HL-60 (cell line): ENCODE data around the gene NAA11.

Experiments used
- DNase-seq, 2 experiments: peaks; one replicate each; pipeline ENCODE4 v3.0.0-alpha.2; 2010 to 2020; ENCODE audit warnings: low read depth in 1 of 2, low spot score in 1 of 2
- H3K27ac ChIP-seq: fragments of 250-450 bp; sonication (Bioruptor Pico); replicated peaks from 2 replicates; pipeline ENCODE4 v1.5.1; 2020; ENCODE audit warnings: mild to moderate bottlenecking, moderate library complexity
- H3K27me3 ChIP-seq: fragments of 250-450 bp; sonication (Bioruptor Pico); 2 replicates; pipeline ENCODE4 v1.5.1; 2021; ENCODE audit warnings: mild to moderate bottlenecking, moderate library complexity; ENCODE audit not compliant: insufficient read depth, poor library complexity, severe bottlenecking
- H3K4me3 ChIP-seq: replicated peaks from 2 replicates; pipeline ENCODE4 v1.5.1; 2011; ENCODE audit warnings: mild to moderate bottlenecking, control low read depth, low read length; ENCODE audit not compliant: insufficient read depth
- CTCF ChIP-seq: IDR thresholded peaks from one replicate; pipeline ENCODE4 v1.5.1; 2011; ENCODE audit warnings: low read length, control low read depth, inconsistent platforms; ENCODE audit not compliant: insufficient read depth
- GABPA ChIP-seq: IDR thresholded peaks from 2 replicates; pipeline ENCODE4 v1.6.1; 2012; ENCODE audit warnings: low read depth
- POLR2AphosphoS5 ChIP-seq: IDR thresholded peaks from 2 replicates; pipeline ENCODE4 v1.6.1; 2012; ENCODE audit warnings: low read depth
- SPI1 ChIP-seq: IDR thresholded peaks from 2 replicates; pipeline ENCODE4 v1.6.1; 2012; ENCODE audit warnings: low read depth, mild to moderate bottlenecking, borderline replicate concordance
- TF ChIP-seq, protein P1 (sequence below): IDR thresholded peaks from 2 replicates; pipeline ENCODE4 v1.6.1; 2012; ENCODE audit warnings: low read depth; ENCODE audit not compliant: insufficient replicate concordance

NAA11 gene

GRCh38 chr4:79317711-79318110 is 8.2 kb downstream of the NAA11 start:
- Histone ChIP-seq H3K27me3 (no peaks in the 10 kb centered on the region), H3K4me3 (no peak overlapping the region), H3K27ac (no peak overlapping the region)
- TF ChIP-seq, protein P1, sequence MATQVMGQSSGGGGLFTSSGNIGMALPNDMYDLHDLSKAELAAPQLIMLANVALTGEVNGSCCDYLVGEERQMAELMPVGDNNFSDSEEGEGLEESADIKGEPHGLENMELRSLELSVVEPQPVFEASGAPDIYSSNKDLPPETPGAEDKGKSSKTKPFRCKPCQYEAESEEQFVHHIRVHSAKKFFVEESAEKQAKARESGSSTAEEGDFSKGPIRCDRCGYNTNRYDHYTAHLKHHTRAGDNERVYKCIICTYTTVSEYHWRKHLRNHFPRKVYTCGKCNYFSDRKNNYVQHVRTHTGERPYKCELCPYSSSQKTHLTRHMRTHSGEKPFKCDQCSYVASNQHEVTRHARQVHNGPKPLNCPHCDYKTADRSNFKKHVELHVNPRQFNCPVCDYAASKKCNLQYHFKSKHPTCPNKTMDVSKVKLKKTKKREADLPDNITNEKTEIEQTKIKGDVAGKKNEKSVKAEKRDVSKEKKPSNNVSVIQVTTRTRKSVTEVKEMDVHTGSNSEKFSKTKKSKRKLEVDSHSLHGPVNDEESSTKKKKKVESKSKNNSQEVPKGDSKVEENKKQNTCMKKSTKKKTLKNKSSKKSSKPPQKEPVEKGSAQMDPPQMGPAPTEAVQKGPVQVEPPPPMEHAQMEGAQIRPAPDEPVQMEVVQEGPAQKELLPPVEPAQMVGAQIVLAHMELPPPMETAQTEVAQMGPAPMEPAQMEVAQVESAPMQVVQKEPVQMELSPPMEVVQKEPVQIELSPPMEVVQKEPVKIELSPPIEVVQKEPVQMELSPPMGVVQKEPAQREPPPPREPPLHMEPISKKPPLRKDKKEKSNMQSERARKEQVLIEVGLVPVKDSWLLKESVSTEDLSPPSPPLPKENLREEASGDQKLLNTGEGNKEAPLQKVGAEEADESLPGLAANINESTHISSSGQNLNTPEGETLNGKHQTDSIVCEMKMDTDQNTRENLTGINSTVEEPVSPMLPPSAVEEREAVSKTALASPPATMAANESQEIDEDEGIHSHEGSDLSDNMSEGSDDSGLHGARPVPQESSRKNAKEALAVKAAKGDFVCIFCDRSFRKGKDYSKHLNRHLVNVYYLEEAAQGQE: no peak
- TF ChIP-seq GABPA: no peak
- TF ChIP-seq SPI1: no peak
- TF ChIP-seq POLR2AphosphoS5: no peak
- no peak for TF ChIP-seq CTCF
- no peak for DNase-seq

DNA sequence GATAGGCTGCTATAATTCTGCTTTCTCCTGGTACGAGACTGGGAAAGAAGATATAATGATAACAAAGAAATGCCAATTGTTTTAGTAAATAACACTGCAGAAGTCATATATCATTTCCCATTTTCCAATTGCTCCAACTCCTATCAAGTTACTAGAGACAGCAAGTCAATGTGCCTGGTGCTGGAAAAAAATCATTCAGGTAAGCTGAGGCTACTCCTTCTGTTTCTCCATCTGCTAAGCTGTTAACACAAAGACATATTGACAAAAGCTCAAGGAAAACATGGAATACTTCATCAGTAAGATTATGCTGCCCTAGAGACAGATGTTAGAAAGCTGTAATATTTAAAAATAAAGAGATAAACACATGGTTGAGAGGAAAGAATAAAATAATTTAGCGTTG is 10.0 kb downstream of the NAA11 start:
- H3K27ac ChIP-seq: no peak overlapping the region
- no peak overlapping the region for H3K4me3 ChIP-seq
- H3K27me3 ChIP-seq: no peaks in the 10 kb centered on the region
- DNase-seq: no peak
- TF ChIP-seq CTCF (no peak), POLR2AphosphoS5 (no peak), GABPA (no peak), SPI1 (no peak)
- TF ChIP-seq, protein P1: no peak

- no peak overlapping the region for H3K4me3 ChIP-seq
- H3K27ac ChIP-seq: no peak overlapping the region
- H3K27me3 ChIP-seq: no peaks in the 10 kb centered on the region
- TF ChIP-seq GABPA (no peak), SPI1 (no peak), CTCF (no peak), POLR2AphosphoS5 (no peak)
- TF ChIP-seq, protein P1: no peak
- DNase-seq: no peak
These were observed 14.6 kb downstream of the NAA11 start for GRCh38 chr4:79311279-79311678.
